Thyroid gland (tissue), 4 donors: ENCODE measurements around the gene PCDHA1. TPM values are rescaled to one million over a fixed set of nuclear protein-coding genes. Genes with fewer than 3 reads are reported as not detected.

Source experiments
- DNase-seq, 2 donors: peaks; one replicate each; pipeline ENCODE4 v3.0.0-alpha.2; 2019
- H3K27ac ChIP-seq, 3 donors: fragments of 200-600 bp; sonication (generic); 1 replicate in 2 of 3; 2 replicates in 1 of 3; pipeline ENCODE4 v1.5.1; 2016 to 2019; ENCODE audit warnings: mild to moderate bottlenecking in 1 of 3, moderate library complexity in 1 of 3
- H3K27me3 ChIP-seq: fragments of 200-600 bp; sonication (generic); one replicate; pipeline ENCODE4 v1.5.1; 2019
- H3K36me3 ChIP-seq, 2 donors: fragments of 200-600 bp; sonication (generic); one replicate each; pipeline ENCODE4 v1.5.1; 2016 to 2019
- H3K4me1 ChIP-seq, 2 donors: fragments of 200-600 bp; sonication (generic); one replicate each; pipeline ENCODE4 v1.5.1; 2017 to 2019
- H3K4me3 ChIP-seq, 3 donors: fragments of 200-600 bp; sonication (generic); replicated peaks in 1 of 3; 1 replicate in 2 of 3; 2 replicates in 1 of 3; pipeline ENCODE4 v1.5.1; 2016; ENCODE audit warnings: mild to moderate bottlenecking in 1 of 3
- H3K9me3 ChIP-seq: fragments of 200-600 bp; sonication (generic); one replicate; pipeline ENCODE4 v1.5.1; 2017
- CTCF ChIP-seq, 6 experiments: fragments of 200-600 bp in 3 of 6; fragments of 450-650 bp in 3 of 6; sonication (generic) in 3 of 6; IDR thresholded peaks; one replicate each; pipeline ENCODE4 v1.5.1; 2016 to 2019; ENCODE audit warnings: antibody characterized with exemption in 6 of 6, mild to moderate bottlenecking in 2 of 6, inconsistent platforms in 1 of 6, moderate library complexity in 1 of 6
- POLR2A ChIP-seq, 2 donors: fragments of 450-650 bp; IDR thresholded peaks; one replicate each; pipeline ENCODE4 v1.6.1; 2017; ENCODE audit warnings: antibody characterized with exemption in 2 of 2, mild to moderate bottlenecking in 2 of 2, moderate library complexity in 1 of 2
- WGBS, 2 donors: methylation state at CpG; one replicate each; pipeline ENCODE4 v1.1.5; 2017; 5-methylcytosine and 5-hydroxymethylcytosine counted together
- intact Hi-C: fragments of 100-400 bp; cut with DNase I; formaldehyde crosslinking; loops from one replicate; pipeline ENCODE4 v1.15.1; 2023
- total RNA-seq, 4 donors: library from RNA; depleted of rRNA; stranded (reverse); fragments of >200 nt; gene quantifications; one replicate each; pipeline ENCODE4 v1.2.3, GENCODE V29; 2016

Gene PCDHA1
- total RNA-seq, 4 donors from 2014 or later = 0.13 TPM; not detected in 3

GRCh38 chr5:141017943-141018342 lies 232.0 kb downstream of the PCDHA1 start:
- TF ChIP-seq POLR2A (IDR thresholded peaks at IDR 0.05) (no peak), CTCF (IDR thresholded peaks at IDR 0.05) (no peak)
- DNase-seq = no peak
- intact Hi-C loops = no loop called here

GRCh38 chr5:141022384-141022783 lies 236.4 kb downstream of the PCDHA1 start:
- intact Hi-C loops = no loop called here
- Histone ChIP-seq H3K36me3 (no peaks in the 10 kb centered on the region), H3K27me3 (no peaks in the 10 kb centered on the region), H3K4me1 (no peaks in the 10 kb centered on the region), H3K27ac (no peak overlapping the region), H3K9me3 (no peaks in the 10 kb centered on the region), H3K4me3 (no peak overlapping the region)
- DNase-seq = no peak
- no peak for TF ChIP-seq CTCF (IDR thresholded peaks at IDR 0.05)
- no peak for TF ChIP-seq POLR2A (IDR thresholded peaks at IDR 0.05)
- WGBS, 2 donors = 95 to 98% methylated on average over 1 of the region's 1 CpG

More at GRCh38 chr5:141017943-141018342, 232.0 kb downstream of the PCDHA1 start:
- no peak overlapping the region for H3K27ac ChIP-seq
- H3K4me3 ChIP-seq = no peak overlapping the region
- H3K9me3 ChIP-seq = no peaks in the 10 kb centered on the region
- no peaks in the 10 kb centered on the region for H3K4me1 ChIP-seq
- no peaks in the 10 kb centered on the region for H3K27me3 ChIP-seq
- H3K36me3 ChIP-seq = no peaks in the 10 kb centered on the region

GRCh38 chr5:141031006-141031405 lies 245.1 kb downstream of the PCDHA1 start:
- Histone ChIP-seq H3K36me3 (no peaks in the 10 kb centered on the region), H3K4me1 (no peaks in the 10 kb centered on the region), H3K4me3 (no peak overlapping the region), H3K27ac (no peak overlapping the region), H3K27me3 (no peaks in the 10 kb centered on the region), H3K9me3 (no peaks in the 10 kb centered on the region)
- 88 to 90% methylated on average over 15 of the region's 15 CpGs for WGBS, 2 donors
- no peak for DNase-seq
- intact Hi-C loops = no loop called here
- no peak for TF ChIP-seq CTCF (IDR thresholded peaks at IDR 0.05)
- TF ChIP-seq POLR2A (IDR thresholded peaks at IDR 0.05) = no peak

GRCh38 chr5:141032626-141033025 lies 246.7 kb downstream of the PCDHA1 start:
- intact Hi-C loops = no loop called here
- no peak for TF ChIP-seq CTCF (IDR thresholded peaks at IDR 0.05)
- TF ChIP-seq POLR2A (IDR thresholded peaks at IDR 0.05) = no peak
- Histone ChIP-seq H3K9me3 (no peaks in the 10 kb centered on the region), H3K36me3 (no peaks in the 10 kb centered on the region), H3K4me3 (no peak overlapping the region), H3K4me1 (no peaks in the 10 kb centered on the region), H3K27me3 (no peaks in the 10 kb centered on the region), H3K27ac (no peak overlapping the region)
- 55 to 60% methylated on average over 1 of the region's 1 CpG for WGBS, 2 donors
- no peak for DNase-seq

- no peak for TF ChIP-seq CTCF (IDR thresholded peaks at IDR 0.05)
- TF ChIP-seq POLR2A (IDR thresholded peaks at IDR 0.05) = no peak
Measured at GRCh38 chr5:141039061-141039460, 253.1 kb downstream of the PCDHA1 start.

More at GRCh38 chr5:141039061-141039460, 253.1 kb downstream of the PCDHA1 start:
- H3K4me1 ChIP-seq = no peaks in the 10 kb centered on the region
- no peak overlapping the region for H3K4me3 ChIP-seq
- H3K27ac ChIP-seq = no peak overlapping the region
- intact Hi-C loops = loop anchor here (5.0 kb wide), 1 partner anchor 112 kb away; the partner anchor contains the start of gene PCDHAC1
- no peak for DNase-seq
- H3K27me3 ChIP-seq = no peaks in the 10 kb centered on the region
- no peaks in the 10 kb centered on the region for H3K36me3 ChIP-seq
- no peaks in the 10 kb centered on the region for H3K9me3 ChIP-seq
